BLaER1 (cell line): Measurements from ENCODE around the gene HOXB9.

Experiments
- H3K27ac ChIP-seq: shearing (Covaris generic); formaldehyde crosslinking; 2 replicates; pipeline ENCODE4 v1.8.1; 2022
- H3K27me3 ChIP-seq: shearing (Covaris generic); formaldehyde crosslinking; 2 replicates; pipeline ENCODE4 v1.8.1; 2022
- H3K36me3 ChIP-seq: shearing (Covaris generic); formaldehyde crosslinking; 2 replicates; pipeline ENCODE4 v1.8.1; 2022
- H3K4me1 ChIP-seq: shearing (Covaris generic); formaldehyde crosslinking; 2 replicates; pipeline ENCODE4 v1.8.1; 2022
- H3K4me2 ChIP-seq: shearing (Covaris generic); formaldehyde crosslinking; 2 replicates; pipeline ENCODE4 v1.8.1; 2022
- H3K4me3 ChIP-seq: shearing (Covaris generic); formaldehyde crosslinking; 2 replicates; pipeline ENCODE4 v1.8.1; 2022
- H3K9ac ChIP-seq: shearing (Covaris generic); formaldehyde crosslinking; 2 replicates; pipeline ENCODE4 v1.8.1; 2022
- H3K9me3 ChIP-seq: shearing (Covaris generic); formaldehyde crosslinking; 2 replicates; pipeline ENCODE4 v1.8.1; 2022
- H4K20me1 ChIP-seq: shearing (Covaris generic); formaldehyde crosslinking; 2 replicates; pipeline ENCODE4 v1.8.1; 2022
- Cebpa-rat ChIP-seq: shearing (Covaris generic); IDR thresholded peaks from 2 replicates; pipeline ENCODE4 v1.8.1; 2022

Gene HOXB9

GRCh38 chr17:48587276-48588073 is 38.7 kb downstream of the HOXB9 start:
- TF ChIP-seq Cebpa-rat: no peak
- Histone ChIP-seq H3K27me3 (peaks cover 100% of the 10 kb centered on the region), H3K4me1 (peaks cover 5% of the 10 kb centered on the region; the same call in 1 of the 2 replicates), H3K36me3 (no peaks in the 10 kb centered on the region), H3K4me3 (no peak overlapping the region), H4K20me1 (peaks cover 97% of the 10 kb centered on the region), H3K27ac (no peak overlapping the region), H3K4me2 (no peak overlapping the region), H3K9ac (no peak overlapping the region), H3K9me3 (no peaks in the 10 kb centered on the region)

GRCh38 chr17:48586355-48587258 is 39.6 kb downstream of the HOXB9 start:
- no peak overlapping the region for H3K4me3 ChIP-seq

GRCh38 chr17:48584223-48584741 is 41.9 kb downstream of the HOXB9 start:
- Histone ChIP-seq H3K4me1 (peaks cover 10% of the 10 kb centered on the region; the same call in 1 of the 2 replicates), H3K9me3 (no peaks in the 10 kb centered on the region), H3K9ac (no peak overlapping the region), H3K27ac (no peak overlapping the region), H3K27me3 (peaks cover 100% of the 10 kb centered on the region), H3K36me3 (no peaks in the 10 kb centered on the region), H3K4me3 (no peak overlapping the region), H4K20me1 (peaks cover 97% of the 10 kb centered on the region), H3K4me2 (no peak overlapping the region)
- TF ChIP-seq Cebpa-rat: no peak

More at GRCh38 chr17:48586355-48587258, 39.6 kb downstream of the HOXB9 start:
- Histone ChIP-seq H3K9me3 (no peaks in the 10 kb centered on the region), H3K4me1 (peaks cover 10% of the 10 kb centered on the region; the same call in 1 of the 2 replicates), H3K27ac (no peak overlapping the region), H3K4me2 (no peak overlapping the region), H4K20me1 (peaks cover 97% of the 10 kb centered on the region), H3K27me3 (peaks cover 100% of the 10 kb centered on the region), H3K9ac (no peak overlapping the region), H3K36me3 (no peaks in the 10 kb centered on the region)
- no peak for TF ChIP-seq Cebpa-rat

GRCh38 chr17:48583708-48584222 is 42.4 kb downstream of the HOXB9 start:
- Histone ChIP-seq H3K9me3 (no peaks in the 10 kb centered on the region), H3K27ac (no peak overlapping the region), H3K4me3 (no peak overlapping the region), H3K27me3 (peaks cover 100% of the 10 kb centered on the region), H3K36me3 (no peaks in the 10 kb centered on the region), H4K20me1 (peaks cover 97% of the 10 kb centered on the region), H3K4me1 (peaks cover 10% of the 10 kb centered on the region; the same call in 1 of the 2 replicates), H3K4me2 (no peak overlapping the region), H3K9ac (no peak overlapping the region)
- TF ChIP-seq Cebpa-rat: no peak

- Histone ChIP-seq H3K36me3 (no peaks in the 10 kb centered on the region), H3K4me1 (peaks cover 10% of the 10 kb centered on the region; the same call in 1 of the 2 replicates), H3K27me3 (peaks cover 100% of the 10 kb centered on the region), H3K27ac (no peak overlapping the region), H3K4me2 (no peak overlapping the region), H3K9ac (no peak overlapping the region), H4K20me1 (peaks cover 90% of the 10 kb centered on the region), H3K4me3 (no peak overlapping the region), H3K9me3 (no peaks in the 10 kb centered on the region)
- no peak for TF ChIP-seq Cebpa-rat
Observed at GRCh38 chr17:48582750-48583069, 43.4 kb downstream of the HOXB9 start.

GRCh38 chr17:48579760-48580554 is 46.2 kb downstream of the HOXB9 start:
- Histone ChIP-seq H3K9me3 (no peaks in the 10 kb centered on the region), H4K20me1 (peaks cover 88% of the 10 kb centered on the region), H3K4me2 (no peak overlapping the region), H3K27ac (no peak overlapping the region), H3K9ac (no peak overlapping the region), H3K4me1 (peaks cover 5% of the 10 kb centered on the region; the same call in 1 of the 2 replicates), H3K27me3 (peaks cover 100% of the 10 kb centered on the region), H3K36me3 (no peaks in the 10 kb centered on the region), H3K4me3 (no peak overlapping the region)
- TF ChIP-seq Cebpa-rat: no peak

- H3K4me1 ChIP-seq: peaks cover 5% of the 10 kb centered on the region; the same call in 1 of the 2 replicates
- H3K4me3 ChIP-seq: no peak overlapping the region
Observed at GRCh38 chr17:48579471-48579759, 46.7 kb downstream of the HOXB9 start.

GRCh38 chr17:48578616-48579470 is 47.3 kb downstream of the HOXB9 start:
- Histone ChIP-seq H3K4me3 (no peak overlapping the region), H3K9ac (no peak overlapping the region), H3K27me3 (peaks cover 100% of the 10 kb centered on the region), H3K4me1 (peaks cover 5% of the 10 kb centered on the region; the same call in 1 of the 2 replicates), H4K20me1 (peaks cover 91% of the 10 kb centered on the region), H3K9me3 (no peaks in the 10 kb centered on the region), H3K27ac (no peak overlapping the region), H3K4me2 (no peak overlapping the region), H3K36me3 (no peaks in the 10 kb centered on the region)
- no peak for TF ChIP-seq Cebpa-rat

More at GRCh38 chr17:48579471-48579759, 46.7 kb downstream of the HOXB9 start:
- peaks cover 91% of the 10 kb centered on the region for H4K20me1 ChIP-seq
- H3K27ac ChIP-seq: no peak overlapping the region
- H3K4me2 ChIP-seq: no peak overlapping the region
- H3K36me3 ChIP-seq: no peaks in the 10 kb centered on the region
- no peaks in the 10 kb centered on the region for H3K9me3 ChIP-seq
- peaks cover 100% of the 10 kb centered on the region for H3K27me3 ChIP-seq
- TF ChIP-seq Cebpa-rat: no peak
- H3K9ac ChIP-seq: no peak overlapping the region
